Vagina (tissue), 2 donors: ENCODE measurements around the gene PDK3. TPM values are rescaled to one million over a fixed set of nuclear protein-coding genes. Genes with fewer than 3 reads are reported as not detected.

Source experiments
- DNase-seq, 2 donors: peaks; one replicate each; pipeline ENCODE4 v3.0.0-alpha.2; 2017; ENCODE audit errors: extremely low spot score in 2 of 2
- H3K27ac ChIP-seq: fragments of 200-600 bp; sonication (generic); one replicate; pipeline ENCODE4 v1.5.1; 2019
- H3K27me3 ChIP-seq: fragments of 200-600 bp; sonication (generic); one replicate; pipeline ENCODE4 v1.5.1; 2019
- H3K36me3 ChIP-seq, 2 donors: fragments of 200-600 bp; sonication (generic); one replicate each; pipeline ENCODE4 v1.5.1; 2017 to 2019
- H3K4me1 ChIP-seq: fragments of 200-600 bp; sonication (generic); one replicate; pipeline ENCODE4 v1.5.1; 2019
- H3K4me3 ChIP-seq, 2 donors: fragments of 200-600 bp; sonication (generic); 1 replicate in 1 of 2; 2 replicates in 1 of 2; pipeline ENCODE4 v1.5.1; 2016 to 2019
- H3K9me3 ChIP-seq: fragments of 200-600 bp; sonication (generic); one replicate; pipeline ENCODE4 v1.5.1; 2019
- POLR2A ChIP-seq, 2 donors: fragments of 450-650 bp; IDR thresholded peaks; one replicate each; pipeline ENCODE4 v1.6.1; 2017; ENCODE audit warnings: antibody characterized with exemption in 2 of 2, mild to moderate bottlenecking in 2 of 2, moderate library complexity in 2 of 2
- POLR2AphosphoS5 ChIP-seq, 2 donors: sonication (generic); formaldehyde crosslinking; IDR thresholded peaks; one replicate each; pipeline ENCODE4 v1.9.0; 2017; ENCODE audit warnings: antibody characterized with exemption in 2 of 2, mild to moderate bottlenecking in 2 of 2, low read depth in 1 of 2; ENCODE audit not compliant: insufficient read depth in 1 of 2
- intact Hi-C: fragments of 100-400 bp; cut with DNase I; formaldehyde crosslinking; loops from one replicate; pipeline ENCODE4 v1.15.1; 2023
- total RNA-seq: library from RNA; depleted of rRNA; stranded (reverse); fragments of >200 nt; gene quantifications from one replicate; pipeline ENCODE4 v1.2.3, GENCODE V29; 2016
- TF ChIP-seq, protein P1 (sequence below), 3 experiments: fragments of 450-650 bp in 2 of 3; fragments of 200-600 bp in 1 of 3; sonication (generic) in 1 of 3; IDR thresholded peaks; one replicate each; pipeline ENCODE4 v1.5.1; 2017 to 2019; ENCODE audit warnings: antibody characterized with exemption in 3 of 3, mild to moderate bottlenecking in 2 of 3, moderate library complexity in 2 of 3

The PDK3 gene
- total RNA-seq, 1 donor from 2014 or later = 23.3 TPM

DNA sequence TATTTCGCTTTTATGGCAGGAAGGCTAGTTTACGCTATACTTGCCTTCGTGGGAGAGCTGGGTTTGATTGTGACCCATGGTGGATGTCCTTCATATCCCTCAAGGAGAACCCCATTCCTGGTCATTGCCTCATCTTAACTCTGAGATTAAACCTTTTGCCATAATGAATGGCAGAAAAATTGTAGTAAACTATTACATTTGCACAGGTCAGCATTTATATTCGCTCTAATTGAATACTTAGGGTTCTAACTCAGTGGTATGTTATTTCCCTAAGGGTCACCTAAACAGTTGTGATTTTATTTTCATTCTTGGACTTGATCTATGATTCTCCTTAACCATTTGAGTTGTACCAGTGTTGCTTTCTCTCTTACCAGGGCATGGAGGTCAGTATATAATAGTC lies 13.4 kb downstream of the PDK3 start:
- no peak overlapping the region for H3K4me3 ChIP-seq
- H3K27ac ChIP-seq = no peak overlapping the region
- intact Hi-C loops = no loop called here

DNA sequence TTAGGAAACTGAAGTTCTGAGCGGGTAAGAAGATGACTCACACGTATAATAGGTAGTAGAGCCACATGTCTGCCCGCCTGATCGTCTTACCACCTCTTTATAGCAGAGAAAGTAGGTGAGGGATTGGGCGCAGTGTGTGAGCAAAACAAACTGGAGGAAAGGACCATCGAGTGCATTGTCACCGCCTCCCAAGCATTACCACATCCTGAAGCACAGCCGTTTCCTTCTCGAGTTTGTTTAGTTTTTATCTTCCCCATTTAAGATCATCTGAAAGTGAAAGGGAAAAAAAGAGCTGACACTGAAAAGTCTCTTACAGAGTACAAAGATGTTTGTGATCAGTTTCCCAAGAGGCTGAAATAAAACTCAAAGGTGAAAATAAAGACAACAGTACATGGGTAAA lies 14.8 kb downstream of the PDK3 start:
- peak overlapping the region; percentile 48 for H3K27ac ChIP-seq
- no peak overlapping the region for H3K4me3 ChIP-seq
- no peaks in the 10 kb centered on the region for H3K4me1 ChIP-seq
- TF ChIP-seq POLR2AphosphoS5 (IDR thresholded peaks at IDR 0.05; ENCODE audit: insufficient read depth in 1 of 2, low read depth in 1 of 2) = no peak
- TF ChIP-seq, protein P1, sequence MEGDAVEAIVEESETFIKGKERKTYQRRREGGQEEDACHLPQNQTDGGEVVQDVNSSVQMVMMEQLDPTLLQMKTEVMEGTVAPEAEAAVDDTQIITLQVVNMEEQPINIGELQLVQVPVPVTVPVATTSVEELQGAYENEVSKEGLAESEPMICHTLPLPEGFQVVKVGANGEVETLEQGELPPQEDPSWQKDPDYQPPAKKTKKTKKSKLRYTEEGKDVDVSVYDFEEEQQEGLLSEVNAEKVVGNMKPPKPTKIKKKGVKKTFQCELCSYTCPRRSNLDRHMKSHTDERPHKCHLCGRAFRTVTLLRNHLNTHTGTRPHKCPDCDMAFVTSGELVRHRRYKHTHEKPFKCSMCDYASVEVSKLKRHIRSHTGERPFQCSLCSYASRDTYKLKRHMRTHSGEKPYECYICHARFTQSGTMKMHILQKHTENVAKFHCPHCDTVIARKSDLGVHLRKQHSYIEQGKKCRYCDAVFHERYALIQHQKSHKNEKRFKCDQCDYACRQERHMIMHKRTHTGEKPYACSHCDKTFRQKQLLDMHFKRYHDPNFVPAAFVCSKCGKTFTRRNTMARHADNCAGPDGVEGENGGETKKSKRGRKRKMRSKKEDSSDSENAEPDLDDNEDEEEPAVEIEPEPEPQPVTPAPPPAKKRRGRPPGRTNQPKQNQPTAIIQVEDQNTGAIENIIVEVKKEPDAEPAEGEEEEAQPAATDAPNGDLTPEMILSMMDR (IDR thresholded peaks at IDR 0.05) = no peak
- no peak for TF ChIP-seq POLR2A (IDR thresholded peaks at IDR 0.05)
- no peaks in the 10 kb centered on the region for H3K36me3 ChIP-seq
- no peaks in the 10 kb centered on the region for H3K9me3 ChIP-seq
- intact Hi-C loops = no loop called here
- no peak for DNase-seq
- H3K27me3 ChIP-seq = no peaks in the 10 kb centered on the region

More for the DNA sequence above, 13.4 kb downstream of the PDK3 start:
- Histone ChIP-seq H3K4me1 (no peaks in the 10 kb centered on the region), H3K27me3 (no peaks in the 10 kb centered on the region), H3K9me3 (no peaks in the 10 kb centered on the region), H3K36me3 (no peaks in the 10 kb centered on the region)
- TF ChIP-seq POLR2AphosphoS5 (IDR thresholded peaks at IDR 0.05; ENCODE audit: insufficient read depth in 1 of 2, low read depth in 1 of 2) = no peak
- TF ChIP-seq, protein P1 (IDR thresholded peaks at IDR 0.05) = no peak
- TF ChIP-seq POLR2A (IDR thresholded peaks at IDR 0.05) = no peak
- DNase-seq = no peak

DNA sequence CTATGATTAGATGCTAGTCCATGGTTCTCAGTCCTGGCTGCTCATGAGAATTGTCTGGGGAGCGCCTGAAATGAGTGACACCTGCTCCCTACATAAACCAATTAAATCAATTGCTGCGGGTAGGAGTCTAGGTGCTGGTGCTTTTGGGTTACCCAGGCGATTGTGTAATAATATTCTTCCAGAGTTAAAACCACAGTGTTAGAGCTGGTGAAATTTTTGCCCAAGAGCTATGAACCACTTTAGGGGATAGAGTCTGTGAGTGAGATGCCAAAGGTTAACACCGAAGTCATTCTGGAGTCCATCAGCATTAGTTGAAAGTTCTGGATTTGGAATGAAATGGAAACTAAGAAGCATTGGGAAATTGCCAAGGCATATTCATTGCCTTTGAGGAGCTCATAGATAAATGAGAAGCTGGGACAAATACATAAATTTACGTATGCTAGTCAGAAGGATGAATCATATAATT lies 15.3 kb downstream of the PDK3 start:
- TF ChIP-seq, protein P1 (IDR thresholded peaks at IDR 0.05) = no peak
- TF ChIP-seq POLR2A (IDR thresholded peaks at IDR 0.05) (no peak), POLR2AphosphoS5 (IDR thresholded peaks at IDR 0.05; ENCODE audit: insufficient read depth in 1 of 2, low read depth in 1 of 2) (no peak)
- H3K9me3 ChIP-seq = no peaks in the 10 kb centered on the region
- no peaks in the 10 kb centered on the region for H3K27me3 ChIP-seq
- intact Hi-C loops = no loop called here
- H3K4me3 ChIP-seq = no peak overlapping the region
- DNase-seq = no peak
- H3K4me1 ChIP-seq = no peaks in the 10 kb centered on the region
- no peak overlapping the region for H3K27ac ChIP-seq
- H3K36me3 ChIP-seq = no peaks in the 10 kb centered on the region

DNA sequence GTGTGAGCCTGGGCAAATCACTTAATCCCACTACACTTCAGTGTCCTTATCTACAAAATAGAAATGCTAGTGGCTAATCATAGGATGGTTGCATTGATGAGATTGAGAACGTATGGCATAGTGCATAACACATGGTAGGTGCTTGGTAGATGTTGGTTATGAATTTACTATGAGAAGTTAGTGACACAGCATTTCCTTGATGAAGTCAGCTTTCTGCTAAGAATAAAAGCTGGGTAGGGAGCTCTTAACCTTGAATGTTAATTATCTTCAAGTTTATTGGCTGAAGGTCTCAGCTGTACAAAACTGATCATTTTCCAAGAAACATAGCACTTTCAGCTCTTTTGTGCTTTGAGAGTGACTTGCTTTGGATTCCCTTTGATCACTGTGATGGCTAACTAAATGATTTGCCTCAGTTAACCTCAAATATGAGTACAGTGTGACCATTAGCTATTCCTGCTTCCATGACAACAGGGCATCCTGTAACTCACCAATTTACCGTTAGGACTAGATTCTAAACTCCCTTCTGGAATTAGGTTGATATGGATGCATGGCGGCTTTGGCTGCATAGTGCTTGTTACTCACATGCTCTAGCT lies 17.8 kb downstream of the PDK3 start:
- Histone ChIP-seq H3K27me3 (no peaks in the 10 kb centered on the region), H3K4me1 (no peaks in the 10 kb centered on the region)
- no peak for DNase-seq

DNA sequence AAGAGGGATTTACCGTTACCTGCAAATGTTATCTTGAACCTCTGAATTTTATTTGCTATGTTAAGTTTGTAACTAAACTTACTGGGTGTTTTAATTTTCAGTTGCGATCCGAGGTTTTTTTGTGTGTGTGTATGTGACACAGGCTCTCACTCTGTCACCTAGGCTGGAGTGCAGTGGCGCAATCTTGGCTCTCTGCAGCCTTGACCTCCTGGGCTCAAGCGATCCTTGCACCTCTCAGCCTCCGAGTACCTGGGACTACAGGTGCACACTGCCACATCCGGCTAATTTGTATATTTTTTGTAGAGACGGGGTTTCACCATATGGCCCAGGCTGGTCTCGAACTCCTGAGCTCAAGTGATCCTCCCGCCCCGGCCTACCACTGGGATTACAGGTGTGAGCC lies 18.5 kb downstream of the PDK3 start:
- intact Hi-C loops = no loop called here
- no peaks in the 10 kb centered on the region for H3K36me3 ChIP-seq
- no peaks in the 10 kb centered on the region for H3K27me3 ChIP-seq
- H3K4me3 ChIP-seq = no peak overlapping the region
- no peak overlapping the region for H3K27ac ChIP-seq
- no peaks in the 10 kb centered on the region for H3K9me3 ChIP-seq
- TF ChIP-seq, protein P1 (IDR thresholded peaks at IDR 0.05) = no peak
- TF ChIP-seq POLR2AphosphoS5 (IDR thresholded peaks at IDR 0.05; ENCODE audit: insufficient read depth in 1 of 2, low read depth in 1 of 2) (no peak), POLR2A (IDR thresholded peaks at IDR 0.05) (no peak)
- no peak for DNase-seq
- H3K4me1 ChIP-seq = no peaks in the 10 kb centered on the region

More for the DNA sequence above, 17.8 kb downstream of the PDK3 start:
- Histone ChIP-seq H3K9me3 (no peaks in the 10 kb centered on the region), H3K4me3 (no peak overlapping the region), H3K36me3 (no peaks in the 10 kb centered on the region), H3K27ac (no peak overlapping the region)
- TF ChIP-seq POLR2AphosphoS5 (IDR thresholded peaks at IDR 0.05; ENCODE audit: insufficient read depth in 1 of 2, low read depth in 1 of 2) (no peak), POLR2A (IDR thresholded peaks at IDR 0.05) (no peak)
- TF ChIP-seq, protein P1 (IDR thresholded peaks at IDR 0.05) = no peak
- intact Hi-C loops = no loop called here
